Kidney (tissue), 14 donors: ENCODE data around the gene TNS3. TPM values are rescaled to one million over a fixed set of nuclear protein-coding genes. Genes with fewer than 3 reads are reported as not detected.

ENCODE experiments used
- DNase-seq, 5 donors: peaks; one replicate each; pipeline ENCODE4 v3.0.0-alpha.2; 2013 to 2020
- FAIRE-seq: peaks from 2 replicates; lab custom pipeline; 2012; peaks lifted over from hg19 to GRCh38; lab: Jason Lieb, UNC
- H3K27ac ChIP-seq, 2 donors: one replicate each; pipeline ENCODE4 v1.7.0; 2013; ENCODE audit warnings: low read depth in 2 of 2, low read length in 2 of 2, inconsistent platforms in 1 of 2
- H3K27me3 ChIP-seq: one replicate; pipeline ENCODE4 v1.7.1; 2013; ENCODE audit warnings: low read length, inconsistent platforms; ENCODE audit not compliant: control insufficient read depth, insufficient read depth
- H3K36me3 ChIP-seq, 3 donors: one replicate each; pipeline versions ENCODE4 v1.7.0 to v1.7.1; 2013; ENCODE audit warnings: low read length in 3 of 3, control low read depth in 1 of 3, inconsistent platforms in 1 of 3; ENCODE audit not compliant: insufficient read depth in 3 of 3, control insufficient read depth in 2 of 3
- H3K4me1 ChIP-seq, 3 donors: one replicate each; pipeline versions ENCODE4 v1.7.0 to v1.7.1; 2013; ENCODE audit warnings: low read length in 3 of 3, inconsistent platforms in 1 of 3, low read depth in 1 of 3; ENCODE audit not compliant: control insufficient read depth in 2 of 3, insufficient read depth in 2 of 3
- H3K4me3 ChIP-seq, 3 donors: one replicate each; pipeline versions ENCODE4 v1.7.0 to v1.8.1; 2013; ENCODE audit warnings: low read length in 3 of 3, control low read depth in 1 of 3, inconsistent platforms in 1 of 3
- H3K9ac ChIP-seq, 3 donors: one replicate each; pipeline versions ENCODE4 v1.7.0 to v1.7.1; 2013; ENCODE audit warnings: low read length in 3 of 3, control low read depth in 1 of 3, inconsistent platforms in 1 of 3
- H3K9me3 ChIP-seq, 3 donors: one replicate each; pipeline versions ENCODE4 v1.7.0 to v1.7.1; 2013; ENCODE audit warnings: low read length in 3 of 3, control low read depth in 1 of 3, inconsistent platforms in 1 of 3; ENCODE audit not compliant: control insufficient read depth in 2 of 3, insufficient read depth in 1 of 3
- CTCF ChIP-seq: IDR thresholded peaks from 3 replicates; pipeline ENCODE4 v1.5.1; 2012; ENCODE audit warnings: mild to moderate bottlenecking, moderate library complexity, borderline replicate concordance; ENCODE audit not compliant: insufficient read depth; ENCODE audit errors: extremely low read depth
- intact Hi-C: fragments of 100-400 bp; cut with DNase I; formaldehyde crosslinking; loops from one replicate; pipeline ENCODE4 v1.11.1; 2022
- polyA plus RNA-seq: library from polyadenylated mRNA; stranded (reverse); fragments of 350-450 nt; fragmentation: Illumina TruSeq; extraction: RNeasy Lipid Tissue Mini Kit (QIAGEN cat#74804); gene quantifications from one replicate; pipeline ENCODE4 v1.2.3, GENCODE V29; 2014; ENCODE audit warnings: low read depth, low replicate concordance; ENCODE audit not compliant: insufficient read depth
- total RNA-seq: library from RNA; stranded (reverse); fragmentation: NEBNext Ultra II Directional; extraction: Animal tissue kit (Norgen Biotek cat#: 25700); gene quantifications from one replicate; pipeline ENCODE4 v1.2.1, GENCODE V29; 2021
- donor health status: control.
- donor health status: control.
- donor health status: control.
- donor health status: control.
- donor health status: control.
- donor health status: DM: yes; HTN: yes; CAD: no.
- donor health status: Normal renal cell carcinoma (clear cell type).

Gene TNS3
- total and polyA plus RNA-seq, 2 donors from 2014 or later, result 38.4 to 198 TPM

- peaks cover 0 to 5% (median 0%) of the 10 kb centered on the region in 3 donors for H3K4me1 ChIP-seq
- peaks cover 9 to 76% (median 41%) of the 10 kb centered on the region in 3 donors for H3K36me3 ChIP-seq
- no peak for FAIRE-seq
- peak in 1 of 5 donors; percentile 9 for DNase-seq
- no peak overlapping the region for H3K4me3 ChIP-seq
- H3K27ac ChIP-seq, result no peak overlapping the region
- H3K9me3 ChIP-seq, result no peaks in the 10 kb centered on the region
- intact Hi-C loops, result no loop called here
- H3K27me3 ChIP-seq, result no peaks in the 10 kb centered on the region
- H3K9ac ChIP-seq, result no peak overlapping the region
- no peak for TF ChIP-seq CTCF
These were observed 191.8 kb downstream of the TNS3 start for GRCh38 chr7:47389923-47390630.

- intact Hi-C loops, result no loop called here
- Histone ChIP-seq H3K27me3 (no peaks in the 10 kb centered on the region), H3K9ac (no peak overlapping the region), H3K36me3 (peaks cover 8 to 70% (median 41%) of the 10 kb centered on the region in 3 donors), H3K4me3 (no peak overlapping the region), H3K27ac (no peak overlapping the region), H3K4me1 (peaks cover 0 to 6% (median 0%) of the 10 kb centered on the region in 3 donors), H3K9me3 (no peaks in the 10 kb centered on the region)
- no peak for TF ChIP-seq CTCF
- no peak for FAIRE-seq
- DNase-seq, result peak in 1 of 5 donors; percentile 12
These were observed 192.6 kb downstream of the TNS3 start for GRCh38 chr7:47389171-47389922.

- Histone ChIP-seq H3K27me3 (no peaks in the 10 kb centered on the region), H3K4me3 (no peak overlapping the region), H3K9ac (no peak overlapping the region), H3K4me1 (peaks cover 0 to 6% (median 0%) of the 10 kb centered on the region in 3 donors), H3K27ac (no peak overlapping the region), H3K36me3 (peaks cover 5 to 59% (median 41%) of the 10 kb centered on the region in 3 donors), H3K9me3 (no peaks in the 10 kb centered on the region)
- DNase-seq (peak in 1 of 5 donors; percentile 19), FAIRE-seq (no peak)
- no peak for TF ChIP-seq CTCF
- intact Hi-C loops, result no loop called here
These were observed 194.4 kb downstream of the TNS3 start for GRCh38 chr7:47387506-47387905.
